ENCODE measurements around the gene CCDC51. TPM values are rescaled to one million over a fixed set of nuclear protein-coding genes. Genes with fewer than 3 reads are reported as not detected.

CCDC51 gene
- total RNA-seq, 1 experiment from 2014 or later: 29.3 TPM

DNA sequence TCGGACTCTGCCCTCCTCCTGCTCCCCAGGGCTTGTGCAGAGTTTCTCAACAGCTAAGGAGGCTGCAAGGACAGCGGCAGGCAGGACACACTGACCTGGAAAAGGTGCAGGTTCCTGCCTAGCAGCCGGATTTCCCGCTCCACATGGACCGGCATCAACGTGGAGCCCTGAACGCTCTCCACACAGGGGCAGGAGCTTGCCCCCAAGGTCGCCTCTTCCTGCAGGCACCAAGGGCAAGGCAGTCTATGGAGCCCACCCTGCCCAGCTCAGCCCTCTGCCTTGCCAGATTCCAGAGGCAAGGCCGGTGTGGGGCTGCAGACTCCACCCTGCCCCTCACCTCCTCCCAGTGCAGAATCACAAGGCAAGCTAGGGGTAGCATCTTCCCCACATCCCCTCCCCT is 20.8 kb downstream of the CCDC51 start (continued):
- TF ChIP-seq, protein P1, sequence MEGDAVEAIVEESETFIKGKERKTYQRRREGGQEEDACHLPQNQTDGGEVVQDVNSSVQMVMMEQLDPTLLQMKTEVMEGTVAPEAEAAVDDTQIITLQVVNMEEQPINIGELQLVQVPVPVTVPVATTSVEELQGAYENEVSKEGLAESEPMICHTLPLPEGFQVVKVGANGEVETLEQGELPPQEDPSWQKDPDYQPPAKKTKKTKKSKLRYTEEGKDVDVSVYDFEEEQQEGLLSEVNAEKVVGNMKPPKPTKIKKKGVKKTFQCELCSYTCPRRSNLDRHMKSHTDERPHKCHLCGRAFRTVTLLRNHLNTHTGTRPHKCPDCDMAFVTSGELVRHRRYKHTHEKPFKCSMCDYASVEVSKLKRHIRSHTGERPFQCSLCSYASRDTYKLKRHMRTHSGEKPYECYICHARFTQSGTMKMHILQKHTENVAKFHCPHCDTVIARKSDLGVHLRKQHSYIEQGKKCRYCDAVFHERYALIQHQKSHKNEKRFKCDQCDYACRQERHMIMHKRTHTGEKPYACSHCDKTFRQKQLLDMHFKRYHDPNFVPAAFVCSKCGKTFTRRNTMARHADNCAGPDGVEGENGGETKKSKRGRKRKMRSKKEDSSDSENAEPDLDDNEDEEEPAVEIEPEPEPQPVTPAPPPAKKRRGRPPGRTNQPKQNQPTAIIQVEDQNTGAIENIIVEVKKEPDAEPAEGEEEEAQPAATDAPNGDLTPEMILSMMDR (IDR thresholded peaks at IDR 0.05 in 2 of 3, conservative IDR thresholded peaks at IDR 0.05 in 1 of 3; ENCODE audit: borderline replicate concordance in 1 of 3, insufficient read depth in 1 of 3, low read depth in 2 of 3, low read length in 2 of 3): no peak
- TF ChIP-seq FOSL1 (IDR thresholded peaks at IDR 0.05; ENCODE audit: low read depth) (no peak), ZFX (IDR thresholded peaks at IDR 0.05) (no peak)

DNA sequence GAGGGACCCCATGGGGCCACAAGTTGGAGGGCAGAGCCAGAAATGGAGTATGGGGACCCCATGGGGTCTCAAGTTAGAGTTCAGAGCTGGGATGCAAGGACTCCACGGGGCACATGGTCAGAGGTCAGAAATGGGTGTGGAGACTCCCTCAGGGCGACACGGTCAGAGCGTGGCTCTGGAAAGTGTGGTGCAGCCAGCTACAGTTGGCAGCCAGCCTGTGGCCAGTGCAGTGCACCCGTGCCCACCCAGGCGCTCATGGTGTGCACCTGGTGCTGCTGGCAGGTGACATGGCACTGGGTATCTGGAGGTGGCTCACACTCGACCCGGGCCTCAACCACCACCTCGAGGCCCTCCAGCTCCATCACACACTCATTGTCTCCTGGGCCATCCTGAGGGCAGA is 21.3 kb downstream of the CCDC51 start:
- Histone ChIP-seq H3K4me1 (ENCODE audit: control insufficient read depth in 1 of 2, insufficient read depth in 2 of 2, low read length in 2 of 2) (no peaks in the 10 kb centered on the region), H2AFZ (ENCODE audit: low read depth, low read length, poor library complexity, severe bottlenecking) (no peak overlapping the region), H4K20me1 (ENCODE audit: insufficient read depth) (no peaks in the 10 kb centered on the region), H3K27ac (ENCODE audit: low read depth, low read length) (no peak overlapping the region), H3K9ac (ENCODE audit: low read length) (no peak overlapping the region), H3K9me2 (ENCODE audit: insufficient read depth) (no peaks in the 10 kb centered on the region), H3K4me3 (replicated peaks in 1 of 2; ENCODE audit: low read depth in 1 of 2, low read length in 2 of 2) (no peak overlapping the region), H3K36me3 (ENCODE audit: control insufficient read depth in 1 of 2, insufficient read depth in 2 of 2, low read length in 2 of 2) (no peaks in the 10 kb centered on the region; a peak in 1 of 4 replicates), H3K4me2 (ENCODE audit: low read length) (no peak overlapping the region), H3K79me2 (ENCODE audit: insufficient read depth, low read length) (no peaks in the 10 kb centered on the region), H3K27me3 (ENCODE audit: insufficient read depth, low read length) (no peaks in the 10 kb centered on the region), H3K9me3 (ENCODE audit: control insufficient read depth in 1 of 2, insufficient read depth in 1 of 2, low read depth in 1 of 2, low read length in 2 of 2) (no peaks in the 10 kb centered on the region)
- intact Hi-C loops (cut with micrococcal nuclease): no loop called here
- POLR2A ChIA-PET: no interaction called here
- RAD21 ChIA-PET (ENCODE audit: low non-redundant PET in 1 of 2, low total read pairs in 2 of 2, uncharacterized antibody in 2 of 2, unreplicated experiment in 2 of 2): no interaction called here
- no peak for TF ChIP-seq ZFX (IDR thresholded peaks at IDR 0.05)
- TF ChIP-seq CEBPB (IDR thresholded peaks at IDR 0.05; ENCODE audit: low read depth): no peak
- TF ChIP-seq RAD21 (IDR thresholded peaks at IDR 0.05; ENCODE audit: low read depth): no peak
- no peak for TF ChIP-seq CBX3 (IDR thresholded peaks at IDR 0.05; ENCODE audit: low read depth)
- no peak for TF ChIP-seq SRF (IDR thresholded peaks at IDR 0.05; ENCODE audit: low read depth)
- TF ChIP-seq SIN3A (IDR thresholded peaks at IDR 0.05; ENCODE audit: low read depth): no peak
- TF ChIP-seq TCF7L2 (IDR thresholded peaks at IDR 0.05; ENCODE audit: borderline replicate concordance, extremely low read depth, insufficient read depth, insufficient read length): no peak
- BruUV-seq (replicated peaks): no TSS peak
- DNase-seq (ENCODE audit: low read depth, low spot score) (no peak), ATAC-seq (no peak)
- CTCF ChIA-PET: no interaction called here
